Pancreas (tissue), 10 donors: ENCODE data around the gene TSPOAP1. TPM values are rescaled to one million over a fixed set of nuclear protein-coding genes. Genes with fewer than 3 reads are reported as not detected.

Source experiments
- ATAC-seq, 4 donors: fragments of 200-7000 bp; cut with Tn5 transposase; one replicate each; pipeline versions ENCODE4 v1.8.0 to v1.9.1; 2020; ENCODE audit warnings: mild to moderate bottlenecking in 4 of 4, moderate library complexity in 4 of 4
- DNase-seq, 6 donors: peaks; one replicate each; pipeline ENCODE4 v3.0.0-alpha.2; 2020
- FAIRE-seq: peaks from 2 replicates; lab custom pipeline; 2012; peaks lifted over from hg19 to GRCh38; lab: Jason Lieb, UNC
- H3K27ac ChIP-seq, 4 donors: fragments of 200-600 bp; sonication (generic); 1 replicate in 3 of 4; 2 replicates in 1 of 4; pipeline versions ENCODE4 v1.5.0 to v1.8.0; 2020
- H3K27me3 ChIP-seq, 4 donors: fragments of 200-600 bp; one replicate each; pipeline ENCODE4 v1.8.0; 2021
- H3K36me3 ChIP-seq, 3 donors: fragments of 200-600 bp; sonication (generic) in 1 of 3; one replicate each; pipeline versions ENCODE4 v1.5.0 to v1.8.0; 2020 to 2021
- H3K4me1 ChIP-seq, 3 donors: fragments of 200-600 bp; one replicate each; pipeline ENCODE4 v1.8.0; 2021
- H3K4me3 ChIP-seq, 4 donors: fragments of 200-600 bp; sonication (generic) in 2 of 4; one replicate each; pipeline versions ENCODE4 v1.5.0 to v1.8.0; 2020 to 2021
- H3K9me3 ChIP-seq, 4 donors: fragments of 200-600 bp; one replicate each; pipeline ENCODE4 v1.8.0; 2021
- WGBS, 2 donors: extraction: QIAGEN DNeasy Blood & Tissue Kit; methylation state at CpG; one replicate each; pipeline ENCODE4 v1.1.7; 2013; 5-methylcytosine and 5-hydroxymethylcytosine counted together
- intact Hi-C, 3 donors: fragments of 100-400 bp; cut with DNase I; formaldehyde crosslinking; loops; one replicate each; pipeline versions ENCODE4 v1.11.1 to v1.14.2; 2022
- polyA plus RNA-seq, 2 donors: library from polyadenylated mRNA; stranded (reverse); fragments of 200-250 nt; gene quantifications; one replicate each; pipeline ENCODE4 v1.2.3, GENCODE V29; 2013
- total RNA-seq, 6 donors: library from RNA; stranded (reverse); fragmentation: NEBNext Ultra II Directional in 4 of 6; extraction: Animal tissue kit (Norgen Biotek cat#: 25700) in 4 of 6; gene quantifications; one replicate each; pipeline versions ENCODE4 v1.2.1 to v1.2.4, GENCODE V29; 2021 to 2023
- TF ChIP-seq, protein P1 (sequence below), 4 donors: fragments of 200-600 bp; sonication (generic) in 3 of 4; IDR thresholded peaks; one replicate each; pipeline versions ENCODE4 v1.5.0 to v1.8.0; 2021; ENCODE audit warnings: antibody characterized with exemption in 4 of 4
- donor health status: healthy with polysubstance abuse.
- donor health status: DM: no; HTN: no; CAD: no; lungs with moderate emphysema.
- donor health status: DM: no; HTN: no; CAD: no.
- donor health status: control.
- donor health status: control.
- donor health status: Bipolar disorder and iron deficiency.
- donor health status: DM: yes; HTN: yes; CAD: no.
- donor health status: DM: no; HTN: no; CAD: no.
- donor health status: DM: no; HTN: no; CAD: no.
- donor health status: DM: yes; HTN: yes; CAD: no.

The TSPOAP1 gene
- total and polyA plus RNA-seq, 8 donors = 7.0 to 90.2 (median 14.8) TPM

DNA sequence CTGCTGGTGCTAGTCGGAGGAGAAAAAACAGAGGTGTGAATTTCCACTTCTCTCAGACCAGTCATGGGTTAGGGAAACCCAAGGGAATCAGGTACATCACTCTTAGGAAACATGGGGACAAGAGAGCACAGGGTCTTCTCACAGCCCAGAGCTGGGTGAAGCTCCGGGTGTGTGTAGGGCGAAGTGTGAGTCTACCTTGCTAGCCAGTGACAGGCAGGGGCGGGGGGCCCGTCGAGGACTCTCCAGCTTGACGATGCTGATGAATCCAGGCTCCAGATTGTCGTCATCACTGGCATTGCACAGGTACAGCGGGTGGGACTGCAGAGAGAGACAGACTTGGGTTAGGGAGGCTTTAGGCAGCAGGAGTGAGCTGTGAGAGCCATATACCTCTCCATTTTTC, 42.1 kb upstream of the TSPOAP1 start:
- intact Hi-C loops = loop anchor here in 1 of 3 donors (10.0 kb wide), 1 partner anchor 54 kb away; no protein-coding TSS in a partner anchor
- no peaks in the 10 kb centered on the region for H3K27me3 ChIP-seq
- H3K4me3 ChIP-seq = no peak overlapping the region
- 81 to 90% methylated on average over 9 of the region's 9 CpGs for WGBS, 2 donors
- peaks cover 0 to 3% (median 0%) of the 10 kb centered on the region in 3 donors for H3K4me1 ChIP-seq
- H3K9me3 ChIP-seq = no peaks in the 10 kb centered on the region
- no peaks in the 10 kb centered on the region for H3K36me3 ChIP-seq
- ATAC-seq (no peak), DNase-seq (no peak), FAIRE-seq (no peak)
- TF ChIP-seq, protein P1, sequence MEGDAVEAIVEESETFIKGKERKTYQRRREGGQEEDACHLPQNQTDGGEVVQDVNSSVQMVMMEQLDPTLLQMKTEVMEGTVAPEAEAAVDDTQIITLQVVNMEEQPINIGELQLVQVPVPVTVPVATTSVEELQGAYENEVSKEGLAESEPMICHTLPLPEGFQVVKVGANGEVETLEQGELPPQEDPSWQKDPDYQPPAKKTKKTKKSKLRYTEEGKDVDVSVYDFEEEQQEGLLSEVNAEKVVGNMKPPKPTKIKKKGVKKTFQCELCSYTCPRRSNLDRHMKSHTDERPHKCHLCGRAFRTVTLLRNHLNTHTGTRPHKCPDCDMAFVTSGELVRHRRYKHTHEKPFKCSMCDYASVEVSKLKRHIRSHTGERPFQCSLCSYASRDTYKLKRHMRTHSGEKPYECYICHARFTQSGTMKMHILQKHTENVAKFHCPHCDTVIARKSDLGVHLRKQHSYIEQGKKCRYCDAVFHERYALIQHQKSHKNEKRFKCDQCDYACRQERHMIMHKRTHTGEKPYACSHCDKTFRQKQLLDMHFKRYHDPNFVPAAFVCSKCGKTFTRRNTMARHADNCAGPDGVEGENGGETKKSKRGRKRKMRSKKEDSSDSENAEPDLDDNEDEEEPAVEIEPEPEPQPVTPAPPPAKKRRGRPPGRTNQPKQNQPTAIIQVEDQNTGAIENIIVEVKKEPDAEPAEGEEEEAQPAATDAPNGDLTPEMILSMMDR (IDR thresholded peaks at IDR 0.05) = no peak
- H3K27ac ChIP-seq = no peak overlapping the region

DNA sequence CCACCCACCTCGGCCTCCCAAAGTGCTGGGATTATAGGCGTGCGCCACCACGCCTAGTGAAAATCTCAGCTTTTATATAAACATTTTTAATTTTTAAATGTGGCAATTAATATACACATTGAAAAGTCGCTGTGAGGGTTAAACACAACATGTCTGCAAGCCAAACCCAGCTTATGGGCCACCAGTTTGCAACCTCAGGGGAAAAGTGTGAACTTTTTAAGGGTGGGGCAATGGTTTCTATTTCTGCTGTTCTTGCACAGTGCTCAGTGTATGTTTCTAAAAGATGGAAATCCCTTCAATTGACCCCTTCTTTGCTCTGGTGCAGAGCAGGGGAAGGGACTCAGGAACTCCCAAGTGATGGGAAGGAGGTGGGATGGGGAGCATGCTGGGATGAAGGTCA, 41.7 kb upstream of the TSPOAP1 start:
- Histone ChIP-seq H3K27me3 (no peaks in the 10 kb centered on the region), H3K4me3 (no peak overlapping the region), H3K27ac (no peak overlapping the region), H3K36me3 (no peaks in the 10 kb centered on the region), H3K9me3 (no peaks in the 10 kb centered on the region), H3K4me1 (no peaks in the 10 kb centered on the region)
- ATAC-seq = no peak
- no peak for DNase-seq
- 94 to 97% methylated on average over 5 of the region's 5 CpGs for WGBS, 2 donors
- intact Hi-C loops = loop anchor here in 1 of 3 donors (10.0 kb wide), 1 partner anchor 54 kb away; no protein-coding TSS in a partner anchor
- TF ChIP-seq, protein P1 (IDR thresholded peaks at IDR 0.05) = no peak
- no peak for FAIRE-seq

DNA sequence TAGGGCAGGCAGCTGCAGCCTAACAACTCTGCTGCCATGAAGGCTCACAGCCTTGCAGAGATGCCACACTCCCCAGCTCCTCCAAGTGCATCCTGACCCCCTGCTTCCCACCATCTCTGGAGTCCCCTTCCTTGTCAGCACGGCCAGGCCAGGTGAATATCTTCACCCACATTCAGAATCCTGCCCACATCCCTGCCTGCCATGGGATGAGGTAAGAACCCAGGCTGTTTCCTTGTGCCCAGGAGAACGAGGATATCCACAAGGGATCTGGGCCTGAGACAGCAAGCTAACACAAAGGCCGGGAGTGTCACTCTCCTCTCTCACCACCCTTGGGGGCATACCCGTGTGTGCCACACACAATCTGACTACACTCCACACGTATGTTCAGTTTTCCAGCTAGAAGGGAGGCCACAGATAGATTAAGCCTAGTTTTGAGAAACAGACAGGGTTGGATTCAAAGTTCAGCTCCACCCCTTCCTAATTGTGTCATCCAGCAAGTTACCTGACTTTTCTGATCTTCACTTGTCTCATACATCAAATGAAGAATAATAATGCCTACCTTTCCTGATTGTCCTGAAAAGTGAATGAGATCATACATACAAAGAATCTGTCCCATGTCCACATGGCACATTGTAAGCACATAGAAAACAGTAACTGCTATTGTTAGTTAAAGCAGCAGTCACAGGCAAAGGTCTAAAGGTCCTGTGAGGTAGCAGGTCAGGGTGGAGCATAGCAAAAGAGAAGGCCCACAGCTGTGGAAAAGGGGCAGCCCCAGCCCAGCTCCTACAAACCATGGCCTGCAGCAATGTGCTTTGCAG, 40.8 kb upstream of the TSPOAP1 start:
- Histone ChIP-seq H3K4me1 (no peaks in the 10 kb centered on the region), H3K9me3 (no peaks in the 10 kb centered on the region), H3K4me3 (no peak overlapping the region), H3K27ac (no peak overlapping the region), H3K27me3 (no peaks in the 10 kb centered on the region), H3K36me3 (no peaks in the 10 kb centered on the region)
- no peak for DNase-seq
- WGBS, 2 donors = 71 to 75% methylated on average over 5 of the region's 5 CpGs
- peak in 2 of 4 donors; percentile 32 to 35 for ATAC-seq
- TF ChIP-seq, protein P1 (IDR thresholded peaks at IDR 0.05) = no peak
- no peak for FAIRE-seq
- intact Hi-C loops = loop anchor here in 1 of 3 donors (10.0 kb wide), 1 partner anchor 55 kb away; no protein-coding TSS in a partner anchor

DNA sequence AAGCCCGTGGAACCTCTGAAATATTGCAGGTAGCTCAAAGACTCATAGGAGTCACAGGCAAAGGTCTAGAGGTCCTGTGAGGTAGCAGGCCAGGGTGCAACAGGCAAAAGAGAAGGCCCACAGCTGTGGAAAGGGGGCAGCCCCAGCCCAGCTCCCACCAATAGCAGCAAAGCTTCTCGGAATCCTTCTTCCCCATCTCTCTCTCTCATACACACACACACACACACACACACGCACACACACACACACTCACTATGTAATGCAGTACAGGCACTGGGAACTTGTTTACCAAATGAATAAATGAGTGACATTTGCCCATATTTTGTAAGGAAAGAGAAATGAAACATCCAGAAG, 40.2 kb upstream of the TSPOAP1 start:
- H3K27ac ChIP-seq = no peak overlapping the region
- ATAC-seq = no peak
- 90 to 95% methylated on average over 3 of the region's 3 CpGs for WGBS, 2 donors

More for the DNA sequence above, 40.2 kb upstream of the TSPOAP1 start:
- no peaks in the 10 kb centered on the region for H3K4me1 ChIP-seq
- DNase-seq (no peak), FAIRE-seq (no peak)
- H3K4me3 ChIP-seq = no peak overlapping the region
- no peaks in the 10 kb centered on the region for H3K27me3 ChIP-seq
- H3K9me3 ChIP-seq = no peaks in the 10 kb centered on the region
- TF ChIP-seq, protein P1 (IDR thresholded peaks at IDR 0.05) = no peak
- H3K36me3 ChIP-seq = no peaks in the 10 kb centered on the region
- intact Hi-C loops = no loop called here
